Fibroblast of the aortic adventitia (primary cell): ENCODE results near the gene SLIT1. TPM values are rescaled to one million over a fixed set of nuclear protein-coding genes. Genes with fewer than 3 reads are reported as not detected.

Experiments
- DNase-seq: peaks from one replicate; pipeline ENCODE4 v3.0.0-alpha.2; 2010; ENCODE audit warnings: low read depth
- H3K4me3 ChIP-seq: 2 replicates; pipeline ENCODE4 v1.5.1; 2011; ENCODE audit warnings: low read depth, mild to moderate bottlenecking, control low read depth, low read length, moderate library complexity
- CTCF ChIP-seq: IDR thresholded peaks from 2 replicates; pipeline ENCODE4 v1.5.1; 2011; ENCODE audit warnings: mild to moderate bottlenecking, low read length, control low read depth, inconsistent platforms; ENCODE audit not compliant: insufficient read depth
- total RNA-seq: library from RNA; depleted of rRNA; stranded (reverse); fragments of >200 nt; gene quantifications from 2 replicates; pipeline ENCODE4 v1.2.3, GENCODE V29; 2012; ENCODE audit warnings: low replicate concordance

The SLIT1 gene
- total RNA-seq, 1 donor: 0.09 TPM

GRCh38 chr10:97078938-97079445 is 106.8 kb downstream of the SLIT1 start:
- no peak for TF ChIP-seq CTCF
- no peak for DNase-seq
- no peak overlapping the region for H3K4me3 ChIP-seq

- H3K4me3 ChIP-seq: no peak overlapping the region
- DNase-seq: no peak
- TF ChIP-seq CTCF: no peak
These were observed 107.4 kb downstream of the SLIT1 start for GRCh38 chr10:97078261-97078937.

- no peak for TF ChIP-seq CTCF
- no peak for DNase-seq
- H3K4me3 ChIP-seq: no peak overlapping the region
These were observed 109.0 kb downstream of the SLIT1 start for GRCh38 chr10:97076781-97077180.

- DNase-seq: no peak
- H3K4me3 ChIP-seq: no peak overlapping the region
- no peak for TF ChIP-seq CTCF
These were observed 109.7 kb downstream of the SLIT1 start for GRCh38 chr10:97075961-97076525.

- no peak for DNase-seq
- no peak for TF ChIP-seq CTCF
- no peak overlapping the region for H3K4me3 ChIP-seq
These were observed 110.3 kb downstream of the SLIT1 start for GRCh38 chr10:97075421-97075820.

- TF ChIP-seq CTCF: no peak
- H3K4me3 ChIP-seq: no peak overlapping the region
- no peak for DNase-seq
These were observed 111.3 kb downstream of the SLIT1 start for GRCh38 chr10:97074256-97075145.
